Stimulated activated naive CD8-positive, alpha-beta T cell treated with anti-CD3 and anti-CD28 coated beads, Interleukin-15, Interleukin-2, amounts not matched to agents 100 U/mL and 50 U/mL, for 24 hours (primary cell): ENCODE measurements around the gene ZNF317.

Experiments
- ATAC-seq: fragments of 150-1000 bp; cut with Tn5 transposase; one replicate; pipeline ENCODE4 v1.10.0; 2021
- DNase-seq: peaks from one replicate; pipeline ENCODE4 v3.0.0; 2021

Gene ZNF317

GRCh38 chr19:9140159-9140874 lies at the start of gene ZNF317:
TSS of gene ZNF317 (plus strand) at chr19:9140397. CDS start at chr19:9156017, 15,620 bp downstream.
- peak; percentile 96 for ATAC-seq

GRCh38 chr19:9107375-9107774 lies 32.8 kb upstream of the ZNF317 start, which contains the start of gene OR7G2:
TSS of gene OR7G2 (minus strand) at chr19:9107475. CDS start at chr19:9103243, 4,232 bp downstream.
- ATAC-seq (no peak), DNase-seq (no peak)

More at GRCh38 chr19:9140159-9140874, at the start of gene ZNF317:
- DNase-seq, result peak; percentile 88

GRCh38 chr19:9109959-9110358 lies 30.2 kb upstream of the ZNF317 start:
- DNase-seq (no peak), ATAC-seq (no peak)

GRCh38 chr19:9115307-9115813 lies 24.8 kb upstream of the ZNF317 start, which contains the start of gene OR7G1:
TSS of gene OR7G1 (minus strand) at chr19:9115763. CDS start at chr19:9115763, 0 bp downstream.
- DNase-seq (no peak), ATAC-seq (no peak)

GRCh38 chr19:9116547-9116946 lies 23.6 kb upstream of the ZNF317 start:
- DNase-seq (no peak), ATAC-seq (no peak)

- ATAC-seq (no peak), DNase-seq (no peak)
Observed at GRCh38 chr19:9126900-9127405, 13.2 kb upstream of the ZNF317 start, which contains the start of gene OR7G3. TSS of gene OR7G3 (minus strand) at chr19:9126950. CDS start at chr19:9126950, 0 bp downstream.

- DNase-seq (no peak), ATAC-seq (no peak)
Observed at GRCh38 chr19:9128171-9128570, 12.0 kb upstream of the ZNF317 start.

GRCh38 chr19:9130965-9131364 lies 9.2 kb upstream of the ZNF317 start:
- no peak for ATAC-seq
- DNase-seq, result no peak

GRCh38 chr19:9132422-9132821 lies 7.8 kb upstream of the ZNF317 start:
- no peak for ATAC-seq
- no peak for DNase-seq

- ATAC-seq, result no peak
- no peak for DNase-seq
Observed at GRCh38 chr19:9139609-9140158, 513 bp upstream of the ZNF317 start.

GRCh38 chr19:9144920-9145319 lies 4.7 kb downstream of the ZNF317 start:
- ATAC-seq, result no peak
- DNase-seq, result no peak

GRCh38 chr19:9146882-9147281 lies 6.7 kb downstream of the ZNF317 start:
- ATAC-seq (no peak), DNase-seq (no peak)

- ATAC-seq (no peak), DNase-seq (no peak)
Observed at GRCh38 chr19:9148697-9149096, 8.5 kb downstream of the ZNF317 start.

GRCh38 chr19:9149997-9150396 lies 9.8 kb downstream of the ZNF317 start:
- DNase-seq (no peak), ATAC-seq (no peak)

- DNase-seq, result no peak
- ATAC-seq, result no peak
Observed at GRCh38 chr19:9150650-9151049, 10.5 kb downstream of the ZNF317 start.

- ATAC-seq, result no peak
- no peak for DNase-seq
Observed at GRCh38 chr19:9151367-9151766, 11.2 kb downstream of the ZNF317 start.

GRCh38 chr19:9155591-9155990 lies 15.4 kb downstream of the ZNF317 start:
- no peak for ATAC-seq
- no peak for DNase-seq

- DNase-seq, result no peak
- no peak for ATAC-seq
Observed at GRCh38 chr19:9156304-9156703, 16.1 kb downstream of the ZNF317 start.

GRCh38 chr19:9159891-9160290 lies 19.7 kb downstream of the ZNF317 start:
- DNase-seq (no peak), ATAC-seq (no peak)

GRCh38 chr19:9161427-9161826 lies 21.2 kb downstream of the ZNF317 start:
- no peak for DNase-seq
- ATAC-seq, result no peak

GRCh38 chr19:9165261-9165660 lies 25.1 kb downstream of the ZNF317 start:
- DNase-seq (no peak), ATAC-seq (no peak)

- DNase-seq, result no peak
- no peak for ATAC-seq
Observed at GRCh38 chr19:9166846-9167245, 26.6 kb downstream of the ZNF317 start.

GRCh38 chr19:9171393-9171991 lies 31.3 kb downstream of the ZNF317 start:
- ATAC-seq (no peak), DNase-seq (no peak)
